ENCODE data around the gene ASB13.

DNA sequence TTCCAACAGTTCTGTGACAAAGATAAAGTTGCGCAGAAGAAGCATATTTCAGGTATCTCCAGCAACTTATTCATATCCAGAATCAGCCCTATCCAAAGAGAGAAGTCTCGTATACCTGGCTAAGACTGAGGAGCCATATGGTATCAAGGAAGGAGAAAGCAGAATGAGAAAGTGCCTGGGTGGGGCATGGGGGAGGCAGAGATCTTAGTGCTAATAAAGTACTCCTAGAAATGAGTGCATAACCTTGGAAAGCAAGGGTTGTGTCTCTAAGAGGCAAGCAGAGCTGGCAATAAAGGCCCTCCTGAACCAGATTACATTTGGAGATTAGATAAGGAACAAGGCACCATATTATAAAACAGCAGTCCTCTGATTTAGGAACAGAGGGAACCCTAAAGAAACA lies 30.9 kb upstream of the ASB13 start:
- no peak for TF ChIP-seq EP300 (conservative IDR thresholded peaks at IDR 0.05; ENCODE audit: poor library complexity, severe bottlenecking)
- TF ChIP-seq POLR2AphosphoS5 (IDR thresholded peaks at IDR 0.05): no peak
- TF ChIP-seq, protein P1, sequence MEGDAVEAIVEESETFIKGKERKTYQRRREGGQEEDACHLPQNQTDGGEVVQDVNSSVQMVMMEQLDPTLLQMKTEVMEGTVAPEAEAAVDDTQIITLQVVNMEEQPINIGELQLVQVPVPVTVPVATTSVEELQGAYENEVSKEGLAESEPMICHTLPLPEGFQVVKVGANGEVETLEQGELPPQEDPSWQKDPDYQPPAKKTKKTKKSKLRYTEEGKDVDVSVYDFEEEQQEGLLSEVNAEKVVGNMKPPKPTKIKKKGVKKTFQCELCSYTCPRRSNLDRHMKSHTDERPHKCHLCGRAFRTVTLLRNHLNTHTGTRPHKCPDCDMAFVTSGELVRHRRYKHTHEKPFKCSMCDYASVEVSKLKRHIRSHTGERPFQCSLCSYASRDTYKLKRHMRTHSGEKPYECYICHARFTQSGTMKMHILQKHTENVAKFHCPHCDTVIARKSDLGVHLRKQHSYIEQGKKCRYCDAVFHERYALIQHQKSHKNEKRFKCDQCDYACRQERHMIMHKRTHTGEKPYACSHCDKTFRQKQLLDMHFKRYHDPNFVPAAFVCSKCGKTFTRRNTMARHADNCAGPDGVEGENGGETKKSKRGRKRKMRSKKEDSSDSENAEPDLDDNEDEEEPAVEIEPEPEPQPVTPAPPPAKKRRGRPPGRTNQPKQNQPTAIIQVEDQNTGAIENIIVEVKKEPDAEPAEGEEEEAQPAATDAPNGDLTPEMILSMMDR (IDR thresholded peaks at IDR 0.05; ENCODE audit: poor library complexity, severe bottlenecking): no peak
- TF ChIP-seq EZH2 (IDR thresholded peaks at IDR 0.05; ENCODE audit: borderline replicate concordance, insufficient read depth, low read length, poor library complexity, severe bottlenecking): no peak
- TF ChIP-seq RAD21 (conservative IDR thresholded peaks at IDR 0.05): no peak
